Measurements from ENCODE around the gene C19orf81. TPM values are rescaled to one million over a fixed set of nuclear protein-coding genes. Genes with fewer than 3 reads are reported as not detected.

Gene C19orf81
- total and polyA plus RNA-seq, 2 donors (not counting 3 experiments of a cell fraction or from before 2014, with no cell fraction given) = 0.79 to 2.5 TPM

DNA sequence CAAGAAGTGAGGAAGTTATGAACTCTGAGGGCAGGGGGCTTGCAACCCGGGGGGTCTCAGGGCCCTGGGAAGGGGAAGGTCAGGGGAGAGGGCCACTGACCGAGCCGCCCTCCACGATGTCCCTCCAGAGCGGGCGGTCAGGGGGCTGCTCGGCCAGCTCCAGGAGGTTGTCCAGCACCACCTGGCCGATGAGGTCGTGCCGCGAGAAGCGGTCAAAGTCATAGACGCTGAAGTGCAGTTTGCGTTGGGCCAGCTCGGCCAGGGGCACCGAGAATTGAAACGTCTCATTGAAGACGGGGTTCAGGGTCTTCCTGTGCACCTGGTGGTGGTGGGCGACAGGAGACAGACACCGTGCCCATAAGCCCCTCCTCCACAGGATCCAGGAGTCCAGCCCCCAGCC, 20.1 kb upstream of the C19orf81 start:
- no peaks in the 10 kb centered on the region for H3K9me3 ChIP-seq (replicated peaks; ENCODE audit: control insufficient read depth, insufficient read depth, low read length)
- intact Hi-C loops (cut with micrococcal nuclease) = no loop called here
- H3K9me1 ChIP-seq (replicated peaks; ENCODE audit: control insufficient read depth, extremely low read depth, insufficient read depth, low read length) = no peaks in the 10 kb centered on the region
- TF ChIP-seq EZH2 (IDR thresholded peaks at IDR 0.05; ENCODE audit: borderline replicate concordance, low read depth, low read length, severe bottlenecking) (no peak), GATA2 (IDR thresholded peaks at IDR 0.05; ENCODE audit: insufficient read depth, insufficient read length, low read depth, low read length) (no peak), POLR2AphosphoS5 (IDR thresholded peaks at IDR 0.05; ENCODE audit: insufficient read depth, low read depth, low read length) (no peak)
- BruUV-seq (replicated peaks) = no TSS peak
- H3K4me3 ChIP-seq (replicated peaks in 1 of 3; ENCODE audit: insufficient read depth in 1 of 3, low read depth in 1 of 3, low read length in 3 of 3) = no peak overlapping the region
- H3K4me2 ChIP-seq (ENCODE audit: insufficient read depth, low read length) = no peak overlapping the region
- H2AFZ ChIP-seq (ENCODE audit: low read depth, low read length) = no peak overlapping the region
- FAIRE-seq (no peak), DNase-seq (ENCODE audit: low read depth, low spot score) (no peak)
- ChIA-PET POLR2A (interaction anchor here (0.5 kb wide), 1 partner anchor 749 kb away, joined by 4 read pairs; no protein-coding TSS in a partner anchor), CTCF (no interaction called here)
- dilution Hi-C loops (cut with MboI; ENCODE audit: extremely low pct_ligation_motif_present, low sequenced_read_pairs) = no loop called here
- H3K4me1 ChIP-seq (ENCODE audit: control insufficient read depth, extremely low read depth, insufficient read depth, low read length) = no peaks in the 10 kb centered on the region
- H3K9ac ChIP-seq (replicated peaks; ENCODE audit: extremely low read depth, insufficient read depth, low read length) = no peak overlapping the region
- H3K79me2 ChIP-seq (ENCODE audit: control insufficient read depth, insufficient read depth, low read length) = no peaks in the 10 kb centered on the region
- no peak overlapping the region for H3K27ac ChIP-seq (ENCODE audit: insufficient read depth, low read depth, low read length)
- no peaks in the 10 kb centered on the region for H4K20me1 ChIP-seq (replicated peaks; ENCODE audit: control insufficient read depth, extremely low read depth, insufficient read depth, low read length)
- H3K36me3 ChIP-seq (ENCODE audit: control insufficient read depth in 2 of 2, extremely low read depth in 1 of 2, insufficient read depth in 2 of 2, low read length in 2 of 2) = no peaks in the 10 kb centered on the region
- no peaks in the 10 kb centered on the region for H3K27me3 ChIP-seq (ENCODE audit: control insufficient read depth in 2 of 2, insufficient read depth in 2 of 2, low read length in 2 of 2)

DNA sequence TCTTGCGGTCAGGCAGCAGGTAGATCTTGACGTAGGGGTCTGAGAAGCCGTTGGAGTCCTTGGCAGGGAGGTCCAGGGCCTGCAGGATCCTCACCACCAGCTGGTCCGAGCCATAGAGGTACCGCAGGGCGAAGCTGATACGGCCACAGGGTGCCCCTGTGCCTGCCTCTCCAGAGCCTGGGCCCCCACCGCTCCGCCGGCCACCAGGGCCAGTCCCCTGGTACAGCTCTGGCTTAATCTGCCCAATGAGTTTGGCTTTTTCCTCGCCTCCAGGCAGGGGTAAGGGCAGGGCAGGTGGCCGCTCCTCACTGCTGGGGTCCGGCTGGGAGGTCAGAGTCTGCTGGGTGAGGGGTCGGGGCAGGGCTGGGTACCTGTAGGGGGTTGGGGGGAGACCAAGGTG, 19.4 kb upstream of the C19orf81 start:
- no peak for FAIRE-seq
- Histone ChIP-seq H3K36me3 (ENCODE audit: control insufficient read depth in 2 of 2, extremely low read depth in 1 of 2, insufficient read depth in 2 of 2, low read length in 2 of 2) (no peaks in the 10 kb centered on the region), H3K4me2 (ENCODE audit: insufficient read depth, low read length) (no peak overlapping the region), H3K9me3 (replicated peaks; ENCODE audit: control insufficient read depth, insufficient read depth, low read length) (no peaks in the 10 kb centered on the region), H4K20me1 (replicated peaks; ENCODE audit: control insufficient read depth, extremely low read depth, insufficient read depth, low read length) (no peaks in the 10 kb centered on the region), H3K79me2 (ENCODE audit: control insufficient read depth, insufficient read depth, low read length) (no peaks in the 10 kb centered on the region), H3K4me1 (ENCODE audit: control insufficient read depth, extremely low read depth, insufficient read depth, low read length) (no peaks in the 10 kb centered on the region), H3K9ac (replicated peaks; ENCODE audit: extremely low read depth, insufficient read depth, low read length) (no peak overlapping the region), H2AFZ (ENCODE audit: low read depth, low read length) (no peak overlapping the region), H3K9me1 (replicated peaks; ENCODE audit: control insufficient read depth, extremely low read depth, insufficient read depth, low read length) (no peaks in the 10 kb centered on the region), H3K27ac (ENCODE audit: insufficient read depth, low read depth, low read length) (no peak overlapping the region), H3K27me3 (ENCODE audit: control insufficient read depth in 2 of 2, insufficient read depth in 2 of 2, low read length in 2 of 2) (no peaks in the 10 kb centered on the region), H3K4me3 (replicated peaks in 1 of 3; ENCODE audit: insufficient read depth in 1 of 3, low read depth in 1 of 3, low read length in 3 of 3) (no peak overlapping the region)
- no TSS peak for BruUV-seq (replicated peaks)
- DNase-seq (ENCODE audit: low read depth, low spot score) = no peak
- CTCF ChIA-PET = no interaction called here
- intact Hi-C loops (cut with micrococcal nuclease) = no loop called here
- TF ChIP-seq POLR2A (IDR thresholded peaks at IDR 0.05; ENCODE audit: low read depth, low read length) = no peak
- TF ChIP-seq POLR2AphosphoS5 (IDR thresholded peaks at IDR 0.05; ENCODE audit: insufficient read depth, low read depth, low read length) = no peak
- TF ChIP-seq FOS (IDR thresholded peaks at IDR 0.05; ENCODE audit: borderline replicate concordance, insufficient read depth, low read length) = no peak
- TF ChIP-seq MAX (IDR thresholded peaks at IDR 0.05; ENCODE audit: insufficient read depth, insufficient read length) = no peak
- no peak for TF ChIP-seq EZH2 (IDR thresholded peaks at IDR 0.05; ENCODE audit: borderline replicate concordance, low read depth, low read length, severe bottlenecking)
- TF ChIP-seq GATA2 (IDR thresholded peaks at IDR 0.05; ENCODE audit: insufficient read depth, insufficient read length, low read depth, low read length) = no peak
- no peak for TF ChIP-seq MYC (IDR thresholded peaks at IDR 0.05; ENCODE audit: low read depth, low read length)
- TF ChIP-seq JUN (IDR thresholded peaks at IDR 0.05; ENCODE audit: borderline replicate concordance, insufficient read depth, insufficient read length, low read depth) = no peak
- TF ChIP-seq, protein P1, sequence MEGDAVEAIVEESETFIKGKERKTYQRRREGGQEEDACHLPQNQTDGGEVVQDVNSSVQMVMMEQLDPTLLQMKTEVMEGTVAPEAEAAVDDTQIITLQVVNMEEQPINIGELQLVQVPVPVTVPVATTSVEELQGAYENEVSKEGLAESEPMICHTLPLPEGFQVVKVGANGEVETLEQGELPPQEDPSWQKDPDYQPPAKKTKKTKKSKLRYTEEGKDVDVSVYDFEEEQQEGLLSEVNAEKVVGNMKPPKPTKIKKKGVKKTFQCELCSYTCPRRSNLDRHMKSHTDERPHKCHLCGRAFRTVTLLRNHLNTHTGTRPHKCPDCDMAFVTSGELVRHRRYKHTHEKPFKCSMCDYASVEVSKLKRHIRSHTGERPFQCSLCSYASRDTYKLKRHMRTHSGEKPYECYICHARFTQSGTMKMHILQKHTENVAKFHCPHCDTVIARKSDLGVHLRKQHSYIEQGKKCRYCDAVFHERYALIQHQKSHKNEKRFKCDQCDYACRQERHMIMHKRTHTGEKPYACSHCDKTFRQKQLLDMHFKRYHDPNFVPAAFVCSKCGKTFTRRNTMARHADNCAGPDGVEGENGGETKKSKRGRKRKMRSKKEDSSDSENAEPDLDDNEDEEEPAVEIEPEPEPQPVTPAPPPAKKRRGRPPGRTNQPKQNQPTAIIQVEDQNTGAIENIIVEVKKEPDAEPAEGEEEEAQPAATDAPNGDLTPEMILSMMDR (IDR thresholded peaks at IDR 0.05; ENCODE audit: extremely low read depth in 1 of 2, insufficient read depth in 1 of 2, low read depth in 1 of 2, low read length in 2 of 2) = no peak
- dilution Hi-C loops (cut with MboI; ENCODE audit: extremely low pct_ligation_motif_present, low sequenced_read_pairs) = no loop called here
- POLR2A ChIA-PET = interaction anchor here (0.5 kb wide), 1 partner anchor 748 kb away, joined by 4 read pairs; no protein-coding TSS in a partner anchor

All from endothelial cell of umbilical vein (primary cell).